ENCODE results near the gene RBP5.
A peak's percentile ranks its signal among the peaks of the same experiment; 100 is the strongest.

RBP5 gene

GRCh38 chr12:7145671-7146070 lies 17.0 kb upstream of the RBP5 start:
- DNase-seq: no peak

- peak in 1 of 2 donors; percentile 66 for DNase-seq
Observed at GRCh38 chr12:7144414-7145120, 15.9 kb upstream of the RBP5 start.

GRCh38 chr12:7143564-7143963 lies 14.9 kb upstream of the RBP5 start:
- DNase-seq: no peak

- DNase-seq: no peak
Observed at GRCh38 chr12:7142809-7143465, 14.2 kb upstream of the RBP5 start.

- DNase-seq: peak; percentile 56 to 80
Observed at GRCh38 chr12:7142056-7142644, 13.5 kb upstream of the RBP5 start.

GRCh38 chr12:7141351-7142005 lies 12.8 kb upstream of the RBP5 start:
- no peak for DNase-seq

GRCh38 chr12:7139200-7139599 lies 10.5 kb upstream of the RBP5 start:
- DNase-seq: peak; percentile 28 to 44

- peak; percentile 48 to 61 for DNase-seq
Observed at GRCh38 chr12:7137908-7138307, 9.2 kb upstream of the RBP5 start.

- DNase-seq: no peak
Observed at GRCh38 chr12:7136676-7137075, 8.0 kb upstream of the RBP5 start.

GRCh38 chr12:7136071-7136470 lies 7.4 kb upstream of the RBP5 start:
- no peak for DNase-seq

GRCh38 chr12:7134396-7135166 lies 5.9 kb upstream of the RBP5 start:
- DNase-seq: peak in 1 of 2 donors; percentile 29

- DNase-seq: no peak
Observed at GRCh38 chr12:7131502-7131866, 2.8 kb upstream of the RBP5 start.

- no peak for DNase-seq
Observed at GRCh38 chr12:7130701-7131501, 2.2 kb upstream of the RBP5 start.

- peak; percentile 35 to 44 for DNase-seq
Observed at GRCh38 chr12:7129872-7130691, 1.4 kb upstream of the RBP5 start, which contains the start of gene CLSTN3. CLSTN3 (plus strand) TSS chr12:7130371; CDS start chr12:7130649, 278 bp downstream.

GRCh38 chr12:7129287-7129871 lies 690 bp upstream of the RBP5 start:
- no peak for DNase-seq

- DNase-seq: no peak
Observed at GRCh38 chr12:7127916-7128626, 618 bp downstream of the RBP5 start.

- DNase-seq: no peak
Observed at GRCh38 chr12:7125632-7126227, 3.0 kb downstream of the RBP5 start.

- no peak for DNase-seq
Observed at GRCh38 chr12:7123806-7124522, 4.7 kb downstream of the RBP5 start.

Data from inflammatory macrophage treated with lipopolysaccharide for 1 hour (primary cell).